HepG2 (cell line): ENCODE results near the gene PRDX3. TPM values are rescaled to one million over a fixed set of nuclear protein-coding genes. Genes with fewer than 3 reads are reported as not detected.

Experiments used
- ATAC-seq: fragments of 200-7000 bp; cut with Tn5 transposase; 3 replicates; pipeline ENCODE4 v1.9.1; 2020; ENCODE audit warnings: mild to moderate bottlenecking, moderate library complexity
- BruUV-seq: library from RNA; stranded (reverse); fragments of 400-500 nt; replicated peaks from 2 replicates; lab custom pipeline; 2021; lab: Mats Ljungman, UMichigan
- CTCF ChIA-PET: fragments of 300-600 bp; formaldehyde crosslinking; extraction: SDS; loops from one replicate; lab custom pipeline; 2021; ENCODE audit warnings: low total read pairs, inconsistent platforms, low intra/inter-chr PET ratio; lab: Yijun Ruan, JAX
- POLR2A ChIA-PET: fragments of 350-600 bp; sonication (Branson Sonifier 250); formaldehyde crosslinking; loops from one replicate; lab custom pipeline; 2020; ENCODE audit warnings: antibody characterized with exemption, inconsistent platforms; lab: Yijun Ruan, JAX
- DNase-seq: peaks from one replicate; pipeline ENCODE4 v3.0.0-alpha.2; 2015; ENCODE audit warnings: low spot score
- FAIRE-seq: peaks from 3 replicates; lab custom pipeline; 2011; peaks lifted over from hg19 to GRCh38; lab: Jason Lieb, UNC
- H2AFZ ChIP-seq: one replicate; pipeline ENCODE4 v1.6.1; 2011; ENCODE audit warnings: low read length, inconsistent platforms
- H3K27ac ChIP-seq: fragments of 300-600 bp; 3 replicates; pipeline ENCODE4 v1.8.0; 2011; ENCODE audit warnings: mixed run types, mild to moderate bottlenecking, mixed read lengths, low read length, inconsistent platforms; ENCODE audit not compliant: insufficient read depth; ENCODE audit errors: extremely low read length
- H3K27me3 ChIP-seq, 2 experiments: fragments of 200-600 bp in 1 of 2; 2 replicates in 1 of 2; 3 replicates in 1 of 2; pipeline versions ENCODE4 v1.6.0 to v1.8.0; 2011; ENCODE audit warnings: low read length in 2 of 2, mild to moderate bottlenecking in 2 of 2, moderate library complexity in 2 of 2, inconsistent platforms in 1 of 2; ENCODE audit not compliant: insufficient read depth in 2 of 2, control insufficient read depth in 1 of 2
- H3K36me3 ChIP-seq, 2 experiments: fragments of 200-600 bp in 1 of 2; replicated peaks in 1 of 2; 2 replicates in 1 of 2; 3 replicates in 1 of 2; pipeline versions ENCODE4 v1.5.1 to v1.8.0; 2011; ENCODE audit warnings: low read length in 2 of 2, inconsistent platforms in 1 of 2; ENCODE audit not compliant: insufficient read depth in 2 of 2, control insufficient read depth in 1 of 2
- H3K4me1 ChIP-seq: 2 replicates; pipeline ENCODE4 v1.5.1; 2012; ENCODE audit warnings: low read length, inconsistent platforms; ENCODE audit not compliant: insufficient read depth
- H3K4me2 ChIP-seq: 2 replicates; pipeline ENCODE4 v1.6.0; 2011; ENCODE audit warnings: low read depth, low read length, inconsistent platforms
- H3K4me3 ChIP-seq, 3 experiments: fragments of 200-600 bp in 1 of 3; sonication (generic), shearing (Covaris generic) in 1 of 3; replicated peaks in 1 of 3; 2 replicates each; pipeline ENCODE4 v1.5.1; 2011 to 2016; ENCODE audit warnings: low read length in 3 of 3, inconsistent platforms in 2 of 3, low read depth in 2 of 3, mild to moderate bottlenecking in 2 of 3, control low read depth in 1 of 3, mixed read lengths in 1 of 3; ENCODE audit not compliant: insufficient read depth in 1 of 3
- H3K79me2 ChIP-seq: one replicate; pipeline ENCODE4 v1.6.1; 2011; ENCODE audit warnings: low read length, inconsistent platforms; ENCODE audit not compliant: insufficient read depth
- H3K9ac ChIP-seq: 2 replicates; pipeline ENCODE4 v1.6.0; 2011; ENCODE audit warnings: mild to moderate bottlenecking, low read depth, low read length, inconsistent platforms; ENCODE audit not compliant: insufficient read depth
- H3K9me3 ChIP-seq: 2 replicates; pipeline ENCODE4 v1.5.1; 2012; ENCODE audit warnings: mild to moderate bottlenecking, low read length
- H4K20me1 ChIP-seq: 2 replicates; pipeline ENCODE4 v1.6.0; 2011; ENCODE audit warnings: inconsistent platforms, mild to moderate bottlenecking, low read length, moderate library complexity; ENCODE audit not compliant: insufficient read depth
- CHCHD3 ChIP-seq: sonication (generic); formaldehyde crosslinking; IDR thresholded peaks from 2 replicates; pipeline ENCODE4 v1.8.0; 2022; ENCODE audit warnings: mild to moderate bottlenecking, missing genetic modification reagents, moderate library complexity
- EZH2 ChIP-seq: conservative IDR thresholded peaks from 2 replicates; pipeline ENCODE4 v1.6.1; 2012; ENCODE audit warnings: mild to moderate bottlenecking, low read depth, low read length, moderate library complexity
- HNRNPK ChIP-seq: fragments of 200-400 bp; formaldehyde crosslinking; IDR thresholded peaks from 2 replicates; pipeline ENCODE4 v1.6.1; 2018; ENCODE audit warnings: low read length, low read depth, moderate library complexity, mild to moderate bottlenecking; ENCODE audit not compliant: poor library complexity, severe bottlenecking
- HNRNPLL ChIP-seq: fragments of 200-400 bp; formaldehyde crosslinking; IDR thresholded peaks from 2 replicates; pipeline ENCODE4 v1.6.1; 2017; ENCODE audit warnings: mild to moderate bottlenecking, low read depth, low read length; ENCODE audit not compliant: poor library complexity, severe bottlenecking
- IKZF1 ChIP-seq: fragments of 450-650 bp; IDR thresholded peaks from 2 replicates; pipeline ENCODE4 v1.7.1; 2016
- KAT2B ChIP-seq: fragments of 150-350 bp; IDR thresholded peaks from 2 replicates; pipeline ENCODE4 v1.6.1; 2014; ENCODE audit warnings: low read depth, low read length, borderline replicate concordance
- KLF13 ChIP-seq: sonication (generic); formaldehyde crosslinking; IDR thresholded peaks from 2 replicates; pipeline ENCODE4 v1.4.0; 2020; ENCODE audit warnings: mild to moderate bottlenecking, missing genetic modification reagents
- MAZ ChIP-seq, 2 experiments: sonication (generic) in 1 of 2; formaldehyde crosslinking in 1 of 2; IDR thresholded peaks; 2 replicates each; pipeline versions ENCODE4 v1.5.0 to v1.6.1; 2012 to 2020; ENCODE audit warnings: low read depth in 2 of 2, mild to moderate bottlenecking in 2 of 2, borderline replicate concordance in 1 of 2, improper control_type of control experiment in 1 of 2, low read length in 1 of 2, missing genetic modification reagents in 1 of 2, moderate library complexity in 1 of 2
- MEIS2 ChIP-seq: sonication (generic); formaldehyde crosslinking; IDR thresholded peaks from 2 replicates; pipeline ENCODE4 v1.9.0; 2021; ENCODE audit warnings: mild to moderate bottlenecking, missing genetic modification reagents
- MTA1 ChIP-seq: sonication (generic); formaldehyde crosslinking; IDR thresholded peaks from 2 replicates; pipeline ENCODE4 v1.4.0; 2020; ENCODE audit warnings: missing genetic modification reagents, mild to moderate bottlenecking, borderline replicate concordance
- NR2F2 ChIP-seq: IDR thresholded peaks from 2 replicates; pipeline ENCODE4 v1.6.1; 2012; ENCODE audit warnings: low read depth, inconsistent platforms, borderline replicate concordance
- PHF8 ChIP-seq: sonication (generic); formaldehyde crosslinking; IDR thresholded peaks from 2 replicates; pipeline ENCODE4 v1.5.0; 2020; ENCODE audit warnings: missing genetic modification reagents
- TARDBP ChIP-seq: sonication (generic); formaldehyde crosslinking; IDR thresholded peaks from 2 replicates; pipeline ENCODE4 v1.8.0; 2022; ENCODE audit warnings: mild to moderate bottlenecking, missing genetic modification reagents
- WGBS: methylation state at CpG from one replicate; pipeline ENCODE4 v1.1.6; 2017; ENCODE audit warnings: low lambda C conversion rate; 5-methylcytosine and 5-hydroxymethylcytosine counted together
- in situ Hi-C: cut with HindIII; loops from 2 replicates; pipeline ENCODE4 v1.10.0; 2017; ENCODE audit warnings: low pct_unique_long_range_greater_than_20kb; ENCODE audit not compliant: extremely low pct_ligation_motif_present
- intact Hi-C: fragments of 100-400 bp; cut with micrococcal nuclease; formaldehyde crosslinking; loops from one replicate; pipeline ENCODE4 v1.10.0; 2022; ENCODE audit not compliant: unreplicated experiment
- polyA plus RNA-seq, 8 experiments: library from polyadenylated mRNA; depleted of rRNA in 3 of 8; stranded (reverse) in 7 of 8; unstranded in 1 of 8; fragments of >200 nt; fragmentation: Illumina TruSeq in 4 of 8; extraction: Trizol in 4 of 8; gene quantifications; 2 replicates each; pipeline versions ENCODE4 v1.2.1 to v1.2.3, GENCODE V29; 2011 to 2016; ENCODE audit warnings: low read depth in 4 of 8, missing spikeins in 1 of 8, mixed read lengths in 1 of 8; ENCODE audit not compliant: insufficient read depth in 1 of 8
- total RNA-seq, 5 experiments: library from RNA; depleted of rRNA; stranded (reverse); fragments of >200 nt; fragmentation: Illumina TruSeq; extraction: Trizol; gene quantifications; 2 replicates each; pipeline ENCODE4 v1.2.3, GENCODE V29; 2016; ENCODE audit warnings: low read depth in 1 of 5
- TF ChIP-seq, protein P1 (sequence below): sonication (generic); formaldehyde crosslinking; IDR thresholded peaks from 2 replicates; pipeline ENCODE4 v1.5.1; 2020; ENCODE audit warnings: mild to moderate bottlenecking, missing genetic modification reagents, moderate library complexity
- TF ChIP-seq, protein P2 (sequence below): sonication (generic); formaldehyde crosslinking; IDR thresholded peaks from 2 replicates; pipeline ENCODE4 v1.9.0; 2022; ENCODE audit warnings: missing genetic modification reagents, mild to moderate bottlenecking, borderline replicate concordance

PRDX3 gene
- total and polyA plus RNA-seq, 2 of the 13 experiments (the other 11 are each of a cell fraction or from before 2014, with no cell fraction given) = 407 to 565 TPM

DNA sequence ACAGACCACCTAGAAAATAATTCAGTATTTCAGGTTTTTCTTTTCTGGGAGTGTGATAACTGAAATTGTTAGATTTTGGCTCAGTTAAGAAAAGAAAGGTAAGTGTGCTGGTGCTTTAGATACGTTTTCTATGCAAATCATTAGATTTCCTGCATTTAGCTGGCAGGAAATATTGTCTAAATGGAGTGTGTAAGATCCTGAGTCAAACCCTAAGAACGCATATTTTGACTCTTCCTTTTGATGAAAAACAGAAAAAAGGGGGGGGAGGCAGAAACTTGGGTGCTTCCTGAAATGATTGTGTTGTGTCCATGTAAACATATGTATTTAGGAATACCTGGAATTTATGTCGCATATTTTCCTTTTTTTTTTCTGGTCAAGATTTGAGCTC lies 29.9 kb upstream of the PRDX3 start (continued):
- TF ChIP-seq KLF13 (CRISPR knock-in tag) (no peak), MAZ (IDR thresholded peaks at IDR 0.05; ENCODE audit: borderline replicate concordance, low read depth, low read length) (no peak), MAZ (CRISPR knock-in tag; IDR thresholded peaks at IDR 0.05; ENCODE audit: low read depth) (no peak), MEIS2 (no peak), PHF8 (CRISPR knock-in tag) (no peak)
- TF ChIP-seq, all 625 proteins: peak for 0

DNA sequence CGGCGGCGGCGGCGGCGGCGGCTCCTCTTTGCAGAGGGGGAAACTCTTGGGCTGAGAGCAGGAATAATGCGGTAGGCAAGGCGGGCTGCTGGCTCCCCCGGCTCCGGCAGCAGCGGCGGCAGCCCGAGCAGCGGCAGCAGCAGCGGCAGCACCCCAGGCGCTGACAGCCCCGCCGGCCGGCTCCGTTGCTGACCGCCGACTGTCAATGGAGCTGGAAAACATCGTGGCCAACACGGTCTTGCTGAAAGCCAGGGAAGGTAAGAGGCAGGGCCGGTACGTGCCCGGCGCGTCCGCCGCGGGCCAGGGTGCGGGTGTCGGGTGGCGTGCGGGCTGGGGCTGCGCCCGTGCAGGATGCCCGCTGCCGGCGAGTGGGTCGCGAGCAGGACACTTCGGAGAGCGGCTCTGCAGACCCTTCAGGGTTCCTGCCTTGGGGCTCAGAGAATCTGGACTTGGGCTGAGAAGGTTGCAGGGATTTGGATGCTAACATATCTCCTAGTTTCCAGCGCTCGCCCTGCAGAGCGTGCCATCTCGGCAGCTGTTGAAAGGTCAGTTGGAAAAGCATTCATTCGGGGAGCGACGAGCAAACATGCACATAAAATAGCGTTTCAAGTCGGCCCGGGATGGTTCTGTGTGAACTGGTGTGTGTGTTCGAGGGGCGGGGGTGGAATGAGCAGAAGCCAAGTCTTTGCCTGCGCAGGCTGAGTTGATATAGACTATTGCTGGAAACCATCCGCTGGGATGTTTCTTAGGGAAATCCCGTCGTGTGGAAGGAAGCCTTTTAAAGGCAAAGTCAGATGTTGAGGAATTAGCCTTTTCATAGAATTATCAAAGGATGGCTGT lies 29.3 kb upstream of the PRDX3 start:
- H3K79me2 ChIP-seq = peaks cover 37% of the 10 kb centered on the region
- H3K4me2 ChIP-seq = peak overlapping the region; percentile 99
- H4K20me1 ChIP-seq = no peaks in the 10 kb centered on the region
- H3K27me3 ChIP-seq = no peaks in the 10 kb centered on the region; a peak in 2 of 5 replicates
- ChIA-PET CTCF (interaction anchor here (1.6 to 2.5 kb wide), 2 partner anchors 209 to 237 kb away, joined by 7 to 14 read pairs; no protein-coding TSS in a partner anchor), POLR2A (interaction anchor here (0.6 to 5.2 kb wide), 20 partner anchors 10 to 237 kb away, joined by 3 to 51 read pairs (median 5); no protein-coding TSS in a partner anchor)
- FAIRE-seq (peak; percentile 72), ATAC-seq (peak; percentile 52), DNase-seq (peak; percentile 65)
- H3K9me3 ChIP-seq = no peaks in the 10 kb centered on the region
- no TSS peak for BruUV-seq
- no peak overlapping the region for H2AFZ ChIP-seq
- in situ Hi-C loops (no loop called here), intact Hi-C loops (loop anchor here (2.0 kb wide), 1 partner anchor 115 kb away; no protein-coding TSS in a partner anchor)
- peak overlapping the region; percentile 75 to 97 (median 95) for H3K4me3 ChIP-seq
- H3K36me3 ChIP-seq = peaks cover 0 to 6% of the 10 kb centered on the region in 2 experiments; a peak in 2 of 5 replicates
- H3K4me1 ChIP-seq = peaks cover 53% of the 10 kb centered on the region
- 2% methylated on average over 27 of the region's 62 CpGs for WGBS
- peak overlapping the region; percentile 71 for H3K27ac ChIP-seq
- H3K9ac ChIP-seq = peak overlapping the region; percentile 71
- TF ChIP-seq IKZF1 (no peak), MTA1 (CRISPR knock-in tag) (peak; percentile 36; the same call in 1 of the 2 replicates), HNRNPK (peak; percentile 99), NR2F2 (no peak), KAT2B (no peak), CHCHD3 (CRISPR knock-in tag) (0 out of 2 replicates have a peak, but pooled peaks have one; percentile 53), HNRNPLL (peak; percentile 32), EZH2 (no peak), TARDBP (CRISPR knock-in tag) (peak; percentile 52; the same call in 1 of the 2 replicates)
- TF ChIP-seq, protein P1, sequence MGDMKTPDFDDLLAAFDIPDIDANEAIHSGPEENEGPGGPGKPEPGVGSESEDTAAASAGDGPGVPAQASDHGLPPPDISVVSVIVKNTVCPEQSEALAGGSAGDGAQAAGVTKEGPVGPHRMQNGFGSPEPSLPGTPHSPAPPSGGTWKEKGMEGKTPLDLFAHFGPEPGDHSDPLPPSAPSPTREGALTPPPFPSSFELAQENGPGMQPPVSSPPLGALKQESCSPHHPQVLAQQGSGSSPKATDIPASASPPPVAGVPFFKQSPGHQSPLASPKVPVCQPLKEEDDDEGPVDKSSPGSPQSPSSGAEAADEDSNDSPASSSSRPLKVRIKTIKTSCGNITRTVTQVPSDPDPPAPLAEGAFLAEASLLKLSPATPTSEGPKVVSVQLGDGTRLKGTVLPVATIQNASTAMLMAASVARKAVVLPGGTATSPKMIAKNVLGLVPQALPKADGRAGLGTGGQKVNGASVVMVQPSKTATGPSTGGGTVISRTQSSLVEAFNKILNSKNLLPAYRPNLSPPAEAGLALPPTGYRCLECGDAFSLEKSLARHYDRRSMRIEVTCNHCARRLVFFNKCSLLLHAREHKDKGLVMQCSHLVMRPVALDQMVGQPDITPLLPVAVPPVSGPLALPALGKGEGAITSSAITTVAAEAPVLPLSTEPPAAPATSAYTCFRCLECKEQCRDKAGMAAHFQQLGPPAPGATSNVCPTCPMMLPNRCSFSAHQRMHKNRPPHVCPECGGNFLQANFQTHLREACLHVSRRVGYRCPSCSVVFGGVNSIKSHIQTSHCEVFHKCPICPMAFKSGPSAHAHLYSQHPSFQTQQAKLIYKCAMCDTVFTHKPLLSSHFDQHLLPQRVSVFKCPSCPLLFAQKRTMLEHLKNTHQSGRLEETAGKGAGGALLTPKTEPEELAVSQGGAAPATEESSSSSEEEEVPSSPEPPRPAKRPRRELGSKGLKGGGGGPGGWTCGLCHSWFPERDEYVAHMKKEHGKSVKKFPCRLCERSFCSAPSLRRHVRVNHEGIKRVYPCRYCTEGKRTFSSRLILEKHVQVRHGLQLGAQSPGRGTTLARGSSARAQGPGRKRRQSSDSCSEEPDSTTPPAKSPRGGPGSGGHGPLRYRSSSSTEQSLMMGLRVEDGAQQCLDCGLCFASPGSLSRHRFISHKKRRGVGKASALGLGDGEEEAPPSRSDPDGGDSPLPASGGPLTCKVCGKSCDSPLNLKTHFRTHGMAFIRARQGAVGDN (CRISPR knock-in tag) = peak; percentile 47
- TF ChIP-seq, protein P2, sequence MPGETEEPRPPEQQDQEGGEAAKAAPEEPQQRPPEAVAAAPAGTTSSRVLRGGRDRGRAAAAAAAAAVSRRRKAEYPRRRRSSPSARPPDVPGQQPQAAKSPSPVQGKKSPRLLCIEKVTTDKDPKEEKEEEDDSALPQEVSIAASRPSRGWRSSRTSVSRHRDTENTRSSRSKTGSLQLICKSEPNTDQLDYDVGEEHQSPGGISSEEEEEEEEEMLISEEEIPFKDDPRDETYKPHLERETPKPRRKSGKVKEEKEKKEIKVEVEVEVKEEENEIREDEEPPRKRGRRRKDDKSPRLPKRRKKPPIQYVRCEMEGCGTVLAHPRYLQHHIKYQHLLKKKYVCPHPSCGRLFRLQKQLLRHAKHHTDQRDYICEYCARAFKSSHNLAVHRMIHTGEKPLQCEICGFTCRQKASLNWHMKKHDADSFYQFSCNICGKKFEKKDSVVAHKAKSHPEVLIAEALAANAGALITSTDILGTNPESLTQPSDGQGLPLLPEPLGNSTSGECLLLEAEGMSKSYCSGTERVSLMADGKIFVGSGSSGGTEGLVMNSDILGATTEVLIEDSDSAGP (CRISPR knock-in tag) = peak; percentile 51; the same call in 1 of the 2 replicates
